Subcutaneous adipose tissue (tissue), 4 donors: ENCODE measurements around the gene MID1. TPM values are rescaled to one million over a fixed set of nuclear protein-coding genes. Genes with fewer than 3 reads are reported as not detected.

ENCODE experiments used
- CTCF ChIP-seq: fragments of 450-650 bp; IDR thresholded peaks from one replicate; pipeline ENCODE4 v1.5.1; 2016; ENCODE audit warnings: low read depth, mild to moderate bottlenecking, control low read depth, antibody characterized with exemption, moderate library complexity
- total RNA-seq, 4 donors: library from RNA; depleted of rRNA; stranded (reverse); fragments of >200 nt; gene quantifications; one replicate each; pipeline ENCODE4 v1.1.0, GENCODE V29; 2016

Gene MID1
- total RNA-seq, 4 donors from 2014 or later, result 5.9 to 11.1 (median 8.6) TPM

- TF ChIP-seq CTCF, result no peak
These were observed 32.9 kb upstream of the MID1 start for GRCh38 chrX:10653302-10653701.

GRCh38 chrX:10649265-10649664 is 28.9 kb upstream of the MID1 start:
- no peak for TF ChIP-seq CTCF

DNA sequence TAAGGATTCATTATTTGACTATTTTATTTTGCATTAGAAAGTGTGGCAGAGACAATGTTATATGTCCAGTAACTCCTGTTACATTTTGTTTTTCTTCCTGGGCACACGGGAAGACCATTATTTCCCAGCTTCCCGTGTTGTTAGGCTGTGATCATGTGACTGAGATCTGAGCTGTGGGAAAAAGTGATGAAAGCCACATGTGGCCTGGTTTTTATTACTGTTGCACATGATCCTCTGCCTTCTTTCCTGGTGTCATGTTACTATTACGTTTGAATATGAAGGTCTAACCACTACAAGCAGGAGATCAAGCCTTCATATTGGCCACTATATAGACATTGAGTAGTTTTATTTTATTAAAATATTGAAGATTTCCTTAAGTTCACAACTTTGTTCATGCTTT is 28.2 kb upstream of the MID1 start:
- TF ChIP-seq CTCF, result no peak

- TF ChIP-seq CTCF, result no peak
These were observed 16.5 kb upstream of the MID1 start for GRCh38 chrX:10636851-10637250.

DNA sequence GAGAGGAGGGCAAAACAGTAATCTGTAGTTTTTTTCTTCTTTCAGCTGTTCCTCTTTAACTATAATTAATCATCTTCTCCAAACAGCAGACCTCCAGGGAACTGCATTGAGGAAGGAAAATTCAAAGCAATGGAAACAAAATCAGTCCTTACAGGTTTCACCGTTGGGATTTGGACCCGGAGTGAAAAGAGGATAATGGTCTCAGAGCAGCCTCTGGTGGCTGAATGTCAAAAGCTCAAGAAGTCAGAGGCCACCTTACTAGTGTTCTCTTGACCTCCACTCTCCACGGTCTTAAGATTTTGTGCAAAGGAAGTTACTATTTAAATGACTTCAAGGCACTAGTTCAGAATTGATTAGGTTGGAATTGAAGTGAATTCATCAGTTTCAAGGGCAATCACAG is 16.0 kb upstream of the MID1 start:
- TF ChIP-seq CTCF, result no peak

GRCh38 chrX:10634392-10635161 is 14.2 kb upstream of the MID1 start:
- no peak for TF ChIP-seq CTCF

DNA sequence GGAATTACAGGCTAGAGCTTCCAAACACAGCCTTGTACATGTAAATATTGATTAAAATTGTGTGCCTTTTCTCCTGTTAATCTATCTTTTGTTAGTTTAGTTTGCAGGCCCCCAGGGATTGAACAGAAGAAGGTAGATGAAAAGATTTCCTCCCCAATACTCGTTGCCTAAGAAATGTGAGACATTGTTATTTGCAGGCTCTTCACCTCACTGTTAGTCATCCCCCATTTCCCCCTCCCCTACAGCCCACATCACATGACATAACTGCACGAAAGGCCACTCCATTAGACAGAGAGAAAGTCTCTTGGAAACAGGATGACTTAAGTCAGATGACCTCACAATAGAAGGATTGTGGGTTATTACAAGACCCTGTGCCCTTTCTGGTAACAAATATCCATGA is 13.3 kb upstream of the MID1 start:
- no peak for TF ChIP-seq CTCF
